GM21786 (cell line): Measurements from ENCODE around the gene L3MBTL2.
"Not testable (repeated sequence)": the region's sequence is repeated elsewhere in the genome, so short reads cannot be mapped to it uniquely, and the experiment has no call there.

ENCODE experiments used
- ATAC-seq: cut with Tn5 transposase; IDR thresholded peaks from one replicate; pipeline ENCODE4 v1.9.1; 2021; ENCODE audit not compliant: unreplicated experiment

L3MBTL2 gene

DNA sequence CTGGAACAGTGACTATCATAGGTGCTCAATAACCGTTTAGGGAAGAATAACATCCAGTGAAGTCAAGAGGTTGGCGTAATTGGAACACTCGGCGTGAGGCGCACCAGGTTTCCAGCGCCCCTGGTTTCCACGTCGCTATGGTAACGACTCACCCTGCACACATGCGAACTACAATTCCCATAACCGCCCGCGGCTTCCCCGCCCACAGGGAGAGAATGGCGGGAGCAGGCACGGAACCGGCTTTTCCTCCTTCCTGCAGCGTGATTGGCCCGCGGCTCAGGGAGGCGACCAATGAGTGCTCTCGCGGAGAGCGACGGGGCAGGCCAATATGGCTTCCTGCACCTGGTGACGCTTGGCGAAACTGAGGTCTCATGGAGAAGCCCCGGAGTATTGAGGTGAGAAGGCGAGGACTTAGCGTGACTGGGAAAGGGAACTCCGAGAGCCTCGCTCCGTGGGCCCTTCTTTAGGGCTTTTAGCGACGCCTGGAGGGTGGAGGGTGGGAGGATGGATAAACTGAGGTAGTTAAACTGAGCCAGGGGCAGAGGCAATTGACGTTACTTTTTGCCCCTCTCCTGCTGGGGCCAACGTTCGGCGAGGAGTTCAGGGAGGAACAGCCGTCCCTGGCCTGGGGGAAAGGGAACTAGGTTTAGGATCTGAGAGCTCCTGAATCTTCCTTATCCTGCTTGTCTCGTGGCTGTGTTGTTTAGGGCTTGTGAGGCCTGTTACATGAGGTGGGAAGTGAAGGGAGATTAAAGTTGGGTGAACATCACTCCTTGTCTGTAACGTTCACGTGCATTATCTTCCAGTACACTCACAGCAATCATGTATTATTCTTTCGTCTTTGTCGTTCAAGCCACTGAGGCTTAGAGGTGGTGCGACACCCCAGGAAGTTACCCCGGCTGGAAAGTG, at the start of gene L3MBTL2:
Gene L3MBTL2, plus strand, starts transcription at position 321 of the 909 bp plus-strand sequence. Its CDS starts 51 bp downstream, at position 372.
- ATAC-seq, result peak; percentile 97

DNA sequence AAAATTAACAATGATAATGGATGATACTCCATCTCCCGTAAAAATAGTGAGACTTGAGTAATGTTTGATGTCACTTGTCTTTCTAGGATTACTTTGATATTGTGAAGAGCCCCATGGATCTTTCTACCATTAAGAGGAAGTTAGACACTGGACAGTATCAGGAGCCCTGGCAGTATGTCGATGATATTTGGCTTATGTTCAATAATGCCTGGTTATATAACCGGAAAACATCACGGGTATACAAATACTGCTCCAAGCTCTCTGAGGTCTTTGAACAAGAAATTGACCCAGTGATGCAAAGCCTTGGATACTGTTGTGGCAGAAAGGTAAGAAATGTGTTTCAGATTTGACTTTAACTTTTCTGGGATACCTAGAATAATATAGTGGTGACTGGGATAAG, 48.0 kb upstream of the L3MBTL2 start:
- no peak for ATAC-seq

DNA sequence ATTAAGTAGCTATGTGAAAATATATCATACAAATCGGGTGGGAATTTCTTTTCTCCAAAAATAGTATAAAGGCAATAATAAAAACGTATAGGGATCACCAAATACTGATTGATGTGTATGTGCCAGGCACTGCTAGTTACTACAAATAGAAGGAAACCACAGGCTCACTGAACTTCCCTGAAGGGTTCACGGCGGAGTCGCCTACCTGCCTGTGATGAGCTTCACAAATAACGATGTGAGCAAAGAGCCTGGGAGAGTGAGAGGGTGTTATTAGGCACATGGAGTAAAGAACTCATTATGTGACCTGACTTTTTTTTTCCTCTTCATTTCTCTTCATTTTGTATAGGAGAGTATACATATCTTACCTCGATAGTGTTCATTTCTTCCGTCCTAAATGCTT, 36.0 kb upstream of the L3MBTL2 start:
- ATAC-seq, result no peak

DNA sequence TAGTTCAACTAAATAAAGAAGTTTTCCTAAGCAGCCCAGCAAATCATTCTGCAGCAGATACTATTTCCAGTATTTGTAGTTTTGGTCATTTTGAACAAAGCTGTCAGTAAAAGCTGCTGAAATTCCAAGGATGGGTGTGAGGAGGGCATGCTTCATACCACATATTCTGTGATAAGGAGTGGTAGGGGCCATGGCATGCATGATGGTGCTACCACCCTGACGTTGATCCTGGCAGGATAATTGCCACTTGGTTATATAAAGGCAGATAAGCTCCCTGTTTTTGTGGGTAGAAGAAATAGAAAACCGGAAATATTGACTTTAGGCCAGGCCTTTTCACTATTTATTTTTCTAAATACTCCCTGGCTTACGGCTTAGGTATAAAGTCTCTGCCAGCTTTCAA, 33.1 kb upstream of the L3MBTL2 start:
- ATAC-seq, result no peak

DNA sequence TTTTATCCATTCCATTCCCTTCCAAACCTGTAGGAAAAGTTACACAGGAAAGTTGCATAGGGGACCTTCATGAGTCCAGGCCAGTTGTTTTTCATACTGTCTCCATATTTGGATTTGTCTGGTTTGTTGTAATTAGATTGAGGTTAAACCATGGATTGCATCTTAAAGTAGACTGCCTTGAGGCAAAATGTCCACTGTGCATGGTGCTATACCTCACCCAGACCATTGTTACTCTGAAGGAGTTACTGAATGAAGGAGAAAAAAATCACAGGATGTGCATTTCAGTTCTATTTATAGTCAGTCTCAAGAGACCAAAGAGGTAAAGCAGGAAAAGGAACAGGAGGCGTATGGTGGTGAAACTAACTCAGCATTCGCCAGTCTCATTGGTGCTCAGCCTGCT, 29.6 kb upstream of the L3MBTL2 start:
- no peak for ATAC-seq

DNA sequence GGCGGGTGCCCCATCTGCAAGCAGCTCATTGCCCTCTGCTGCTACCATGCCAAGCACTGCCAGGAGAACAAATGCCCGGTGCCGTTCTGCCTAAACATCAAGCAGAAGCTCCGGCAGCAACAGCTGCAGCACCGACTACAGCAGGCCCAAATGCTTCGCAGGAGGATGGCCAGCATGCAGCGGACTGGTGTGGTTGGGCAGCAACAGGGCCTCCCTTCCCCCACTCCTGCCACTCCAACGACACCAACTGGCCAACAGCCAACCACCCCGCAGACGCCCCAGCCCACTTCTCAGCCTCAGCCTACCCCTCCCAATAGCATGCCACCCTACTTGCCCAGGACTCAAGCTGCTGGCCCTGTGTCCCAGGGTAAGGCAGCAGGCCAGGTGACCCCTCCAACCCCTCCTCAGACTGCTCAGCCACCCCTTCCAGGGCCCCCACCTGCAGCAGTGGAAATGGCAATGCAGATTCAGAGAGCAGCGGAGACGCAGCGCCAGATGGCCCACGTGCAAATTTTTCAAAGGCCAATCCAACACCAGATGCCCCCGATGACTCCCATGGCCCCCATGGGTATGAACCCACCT, 28.0 kb upstream of the L3MBTL2 start:
- no peak for ATAC-seq

DNA sequence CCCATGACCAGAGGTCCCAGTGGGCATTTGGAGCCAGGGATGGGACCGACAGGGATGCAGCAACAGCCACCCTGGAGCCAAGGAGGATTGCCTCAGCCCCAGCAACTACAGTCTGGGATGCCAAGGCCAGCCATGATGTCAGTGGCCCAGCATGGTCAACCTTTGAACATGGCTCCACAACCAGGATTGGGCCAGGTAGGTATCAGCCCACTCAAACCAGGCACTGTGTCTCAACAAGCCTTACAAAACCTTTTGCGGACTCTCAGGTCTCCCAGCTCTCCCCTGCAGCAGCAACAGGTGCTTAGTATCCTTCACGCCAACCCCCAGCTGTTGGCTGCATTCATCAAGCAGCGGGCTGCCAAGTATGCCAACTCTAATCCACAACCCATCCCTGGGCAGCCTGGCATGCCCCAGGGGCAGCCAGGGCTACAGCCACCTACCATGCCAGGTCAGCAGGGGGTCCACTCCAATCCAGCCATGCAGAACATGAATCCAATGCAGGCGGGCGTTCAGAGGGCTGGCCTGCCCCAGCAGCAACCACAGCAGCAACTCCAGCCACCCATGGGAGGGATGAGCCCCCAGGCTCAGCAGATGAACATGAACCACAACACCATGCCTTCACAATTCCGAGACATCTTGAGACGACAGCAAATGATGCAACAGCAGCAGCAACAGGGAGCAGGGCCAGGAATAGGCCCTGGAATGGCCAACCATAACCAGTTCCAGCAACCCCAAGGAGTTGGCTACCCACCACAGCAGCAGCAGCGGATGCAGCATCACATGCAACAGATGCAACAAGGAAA, 27.3 kb upstream of the L3MBTL2 start:
- ATAC-seq, result no peak

DNA sequence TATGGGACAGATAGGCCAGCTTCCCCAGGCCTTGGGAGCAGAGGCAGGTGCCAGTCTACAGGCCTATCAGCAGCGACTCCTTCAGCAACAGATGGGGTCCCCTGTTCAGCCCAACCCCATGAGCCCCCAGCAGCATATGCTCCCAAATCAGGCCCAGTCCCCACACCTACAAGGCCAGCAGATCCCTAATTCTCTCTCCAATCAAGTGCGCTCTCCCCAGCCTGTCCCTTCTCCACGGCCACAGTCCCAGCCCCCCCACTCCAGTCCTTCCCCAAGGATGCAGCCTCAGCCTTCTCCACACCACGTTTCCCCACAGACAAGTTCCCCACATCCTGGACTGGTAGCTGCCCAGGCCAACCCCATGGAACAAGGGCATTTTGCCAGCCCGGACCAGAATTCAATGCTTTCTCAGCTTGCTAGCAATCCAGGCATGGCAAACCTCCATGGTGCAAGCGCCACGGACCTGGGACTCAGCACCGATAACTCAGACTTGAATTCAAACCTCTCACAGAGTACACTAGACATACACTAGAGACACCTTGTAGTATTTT, 26.6 kb upstream of the L3MBTL2 start:
- ATAC-seq, result no peak

DNA sequence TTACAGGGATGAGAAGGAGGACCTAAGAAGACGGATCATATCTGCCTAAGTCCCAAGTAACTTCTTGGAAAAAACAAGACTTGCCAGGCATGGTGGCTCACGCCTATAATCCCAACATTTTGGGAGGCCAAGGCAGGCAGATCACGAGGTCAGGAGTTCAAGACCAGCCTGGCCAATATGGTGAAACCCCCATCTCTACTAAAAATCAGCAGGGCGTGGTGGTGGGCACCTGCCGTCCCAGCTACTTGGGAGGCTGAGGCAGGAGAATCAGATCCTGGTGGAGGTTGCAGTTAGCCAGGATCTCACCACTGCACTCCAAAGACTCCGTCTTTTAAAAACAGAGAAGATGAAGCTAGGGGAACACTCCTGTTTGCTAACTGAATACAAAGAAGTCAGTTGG, 24.8 kb upstream of the L3MBTL2 start:
- ATAC-seq, result not testable (repeated sequence)

DNA sequence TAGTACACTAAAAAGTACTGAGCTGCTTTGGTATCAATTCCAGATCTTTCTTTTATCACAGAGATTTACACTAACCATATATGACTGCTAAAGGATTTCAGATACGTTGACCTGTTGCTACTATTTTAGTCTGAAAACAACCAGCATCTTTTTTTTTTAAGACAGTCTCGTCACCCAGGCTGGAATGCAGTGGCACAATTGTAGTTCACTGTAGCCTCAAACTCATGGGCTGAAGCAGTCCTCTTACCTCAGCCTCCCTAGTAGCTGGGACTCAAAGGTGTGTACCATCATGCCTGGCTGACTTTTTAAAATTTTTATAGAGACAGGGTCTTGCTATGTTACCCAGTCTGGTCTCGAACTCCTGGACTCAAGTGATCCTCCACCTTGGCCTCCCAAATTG, 24.2 kb upstream of the L3MBTL2 start:
- ATAC-seq, result no peak

DNA sequence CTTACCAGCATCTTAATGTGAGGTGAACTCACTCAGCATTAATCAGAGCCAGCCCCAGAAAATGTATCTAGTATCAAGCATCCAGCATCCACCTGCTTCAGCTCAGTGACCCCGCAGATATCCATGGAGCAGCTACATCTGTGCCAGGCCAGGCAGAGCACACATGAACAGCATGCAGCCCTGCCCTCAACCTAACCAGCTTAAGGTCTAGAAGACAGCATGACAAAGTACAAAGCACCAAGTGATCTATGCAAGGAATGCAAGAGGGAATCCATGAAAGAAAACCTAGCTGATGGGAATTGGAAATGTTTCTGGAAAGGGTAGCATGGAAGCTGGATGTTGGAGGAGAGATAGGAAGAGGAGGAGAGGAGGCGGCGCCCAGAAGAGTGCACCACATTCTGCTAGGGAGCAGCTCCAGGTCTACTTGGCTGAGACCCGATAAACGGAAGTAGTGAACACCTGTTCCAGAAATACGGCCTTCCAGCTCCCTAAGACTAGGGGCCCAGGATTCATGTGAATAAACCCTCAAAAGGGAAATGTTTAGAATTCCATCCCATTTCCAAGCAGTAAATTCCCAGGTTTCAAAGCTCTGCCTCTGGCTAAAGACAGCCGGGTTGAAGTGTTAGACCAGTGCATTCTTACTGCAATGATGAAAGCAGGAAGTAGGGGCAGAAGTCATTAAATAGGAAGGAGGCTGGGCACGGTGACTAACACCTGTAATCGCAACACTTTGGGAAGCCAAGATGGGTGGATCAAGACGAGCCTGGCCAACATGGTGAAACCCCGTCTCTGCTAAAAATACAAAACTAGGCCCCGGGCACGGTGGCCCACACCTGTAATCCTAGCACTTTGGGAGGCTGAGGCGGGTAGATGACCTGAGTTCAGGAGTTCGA, 23.5 kb upstream of the L3MBTL2 start:
- no peak for ATAC-seq

DNA sequence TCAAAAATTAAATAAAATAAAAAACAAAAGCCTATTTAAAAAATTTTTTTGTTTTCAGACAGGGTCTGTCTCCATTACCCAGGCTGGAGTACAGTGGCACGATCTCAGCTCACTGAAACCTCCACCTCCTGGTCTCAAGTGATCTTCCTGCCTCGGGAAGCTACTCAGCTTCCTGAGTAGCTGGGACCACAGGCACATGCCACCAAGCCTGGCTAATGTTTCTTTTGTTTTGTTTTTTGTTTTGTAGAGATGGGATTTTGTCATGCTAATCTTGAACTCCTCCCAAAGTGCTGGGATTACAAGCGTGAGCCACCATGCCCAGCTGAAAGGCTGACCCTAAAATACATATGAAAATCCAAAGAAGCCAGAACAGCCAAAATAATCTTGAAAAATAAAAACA, 20.4 kb upstream of the L3MBTL2 start:
- ATAC-seq, result no peak

DNA sequence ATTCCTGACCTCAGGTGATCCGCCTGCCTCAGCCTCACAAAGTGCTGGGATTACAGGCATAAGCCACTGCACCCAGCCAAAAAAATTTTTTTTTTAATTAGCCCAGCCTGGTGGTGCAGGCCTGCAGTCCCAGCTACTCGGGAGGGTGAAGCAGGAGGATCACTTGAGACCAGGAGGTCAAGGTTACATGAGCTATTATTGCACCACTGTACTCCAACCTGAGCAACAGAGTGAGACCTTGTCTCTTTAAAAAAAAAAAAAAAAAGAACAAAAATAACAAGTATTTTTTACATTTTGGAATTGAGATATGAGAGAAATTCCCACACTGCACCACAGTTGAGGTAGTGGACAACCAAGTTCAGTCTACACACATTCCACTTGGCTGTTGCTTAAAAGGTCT, 13.6 kb upstream of the L3MBTL2 start:
- no peak for ATAC-seq

DNA sequence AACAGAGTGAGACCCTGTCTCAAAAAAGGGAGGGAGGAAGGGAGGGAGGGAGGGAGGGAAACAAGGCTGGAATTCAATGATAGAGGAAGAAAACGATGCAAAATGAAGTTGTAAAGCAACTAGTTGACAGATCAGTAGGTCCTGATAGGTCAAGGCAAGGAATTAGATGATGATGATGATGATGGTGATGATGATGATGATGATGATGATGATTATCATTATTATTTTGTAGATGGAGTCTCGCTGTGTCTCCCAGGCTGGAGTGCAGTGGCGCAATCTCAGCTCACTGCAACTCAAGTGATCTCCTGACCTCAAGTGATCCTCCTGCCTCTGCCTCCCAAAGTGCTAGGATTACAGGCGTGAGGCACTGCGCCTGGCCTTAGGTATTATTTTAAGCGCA, 11.3 kb upstream of the L3MBTL2 start:
- ATAC-seq, result no peak

DNA sequence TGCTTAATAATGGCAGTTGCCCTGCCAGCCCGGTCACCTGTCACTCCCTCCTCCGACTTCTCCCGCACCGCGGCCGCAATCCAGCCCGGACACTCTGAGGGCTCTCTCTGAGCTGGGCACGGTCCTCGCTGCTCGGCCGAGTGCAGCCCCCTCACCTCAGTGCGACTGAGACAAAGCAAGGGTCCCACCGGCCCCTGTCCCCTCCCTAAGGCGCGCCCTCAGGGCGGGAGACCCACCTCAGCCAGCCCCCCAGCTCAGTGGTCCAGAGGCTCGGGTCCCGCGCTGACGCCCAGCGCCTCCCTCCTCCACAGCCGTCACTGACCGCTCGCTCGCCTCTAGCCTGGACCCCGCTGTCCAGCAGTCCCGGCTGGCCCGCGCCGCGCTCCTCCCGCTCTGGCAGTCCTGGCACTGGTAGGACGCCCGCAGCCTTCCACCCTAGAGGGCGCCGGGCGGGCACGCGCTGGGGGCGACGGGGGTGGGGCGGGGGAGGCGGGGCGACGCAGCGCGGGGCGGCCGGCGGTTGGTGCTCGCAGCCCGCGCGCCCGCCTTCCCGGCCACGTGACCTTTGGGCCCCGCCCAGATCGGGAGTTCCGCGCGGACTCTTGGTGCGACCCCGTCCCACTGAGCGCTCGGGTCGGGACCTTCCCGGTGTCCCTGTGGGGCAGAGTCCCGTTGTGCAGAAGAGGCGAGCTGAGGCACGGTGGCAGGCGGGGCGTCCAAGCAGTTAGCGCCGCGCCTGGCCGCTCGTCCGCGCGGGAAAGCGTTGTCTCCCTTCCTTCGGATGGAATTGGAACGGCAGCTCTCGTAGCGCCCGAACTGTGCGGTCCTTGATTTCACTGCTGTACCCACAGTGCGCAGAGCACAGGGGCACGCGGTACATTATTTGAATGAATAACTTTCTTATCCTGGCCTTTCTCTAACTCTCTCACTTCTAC, 7.8 kb upstream of the L3MBTL2 start:
- ATAC-seq, result peak; percentile 74

DNA sequence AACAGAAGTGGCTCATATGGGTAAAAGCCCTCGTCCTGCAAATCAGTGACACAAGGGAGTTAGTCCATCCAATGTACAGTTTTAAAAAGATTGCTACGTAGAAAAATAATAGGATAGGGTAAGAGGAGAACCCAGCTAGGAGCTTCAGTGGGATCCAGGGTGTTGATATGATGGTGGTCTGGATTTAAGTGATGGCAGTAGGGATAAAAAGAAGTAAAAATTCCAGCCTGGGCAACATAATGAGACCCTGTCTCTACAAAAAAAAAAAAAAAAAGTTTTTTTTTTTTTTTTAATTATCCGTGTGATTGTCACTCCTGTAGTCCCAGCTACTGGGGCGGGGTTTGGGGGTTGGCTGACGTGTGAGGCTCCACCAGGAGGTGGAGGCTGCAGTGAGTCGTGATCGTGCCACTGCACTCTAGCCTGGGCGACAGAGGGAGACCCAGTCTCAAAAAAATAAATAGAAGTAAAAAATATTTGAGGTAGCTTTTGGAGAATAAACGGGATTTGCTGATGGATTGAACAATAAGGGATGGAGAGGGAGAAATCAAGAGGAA, 7.0 kb upstream of the L3MBTL2 start:
- ATAC-seq, result no peak

DNA sequence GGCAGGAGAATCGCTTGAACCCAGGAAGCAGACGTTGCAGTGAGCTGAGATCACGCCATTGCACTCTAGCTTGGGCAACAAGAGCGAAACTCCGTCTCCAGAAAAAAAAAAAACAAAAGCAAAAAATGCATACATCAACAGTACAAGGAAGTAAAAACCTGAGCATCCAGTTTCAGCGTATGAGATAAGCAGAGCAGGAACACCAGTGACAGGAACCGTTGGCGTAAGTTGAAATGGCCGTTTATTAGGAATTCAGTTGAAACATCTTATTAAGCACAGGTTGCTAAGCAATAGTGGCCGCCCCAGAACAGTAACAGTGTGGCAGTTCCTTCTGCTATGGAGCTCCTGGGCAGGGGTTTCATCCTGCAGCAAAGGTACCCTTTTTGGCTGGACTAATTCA, 4.0 kb upstream of the L3MBTL2 start:
- no peak for ATAC-seq

DNA sequence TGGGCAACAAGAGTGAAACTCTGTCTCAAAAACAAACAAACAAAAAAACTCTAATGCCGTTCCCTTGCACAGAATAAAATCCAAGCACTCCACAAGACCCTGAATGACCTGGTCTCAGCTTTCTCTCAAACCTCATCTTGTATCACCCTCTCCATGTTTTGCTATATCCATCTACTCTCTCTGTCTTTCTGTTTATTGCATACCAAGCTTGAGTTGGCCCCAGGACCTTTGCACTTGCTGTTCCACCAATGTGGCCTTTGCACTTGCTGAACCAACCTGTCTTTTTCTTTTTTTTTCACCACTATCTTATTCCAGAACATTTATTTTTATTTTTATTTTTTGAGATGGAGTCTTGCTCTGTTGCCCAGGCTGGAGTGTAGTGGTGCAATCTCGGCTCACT, 2.0 kb upstream of the L3MBTL2 start:
- no peak for ATAC-seq

DNA sequence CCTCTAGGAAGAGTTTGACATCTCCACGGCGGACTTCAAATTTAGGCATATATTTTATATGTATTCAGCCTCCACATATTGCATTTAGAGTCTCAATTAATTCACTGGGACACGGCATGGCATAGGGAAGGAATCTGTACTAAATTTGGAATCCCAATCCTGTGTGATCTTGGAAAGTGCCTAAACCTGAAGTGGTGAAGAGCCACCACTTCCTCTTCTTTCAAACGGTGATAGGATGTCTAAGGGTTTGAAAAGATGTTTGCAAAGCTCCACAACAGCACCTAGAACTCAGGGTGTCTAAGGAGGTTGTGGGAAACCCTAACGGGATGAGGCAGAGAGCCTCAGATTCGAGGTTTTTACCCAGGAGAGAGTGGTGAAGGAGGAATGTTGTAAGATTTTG, 1.0 kb upstream of the L3MBTL2 start:
- ATAC-seq, result no peak
